RKO (cell line): ENCODE measurements around the gene SLC35A5.

Source experiments
- DNase-seq: peaks from one replicate; pipeline ENCODE4 v3.0.0-alpha.2; 2016; ENCODE audit warnings: low spot score

SLC35A5 gene

GRCh38 chr3:112627419-112627818, 65.6 kb downstream of the SLC35A5 start:
- no peak for DNase-seq

- no peak for DNase-seq
These were observed 66.1 kb downstream of the SLC35A5 start for GRCh38 chr3:112627919-112628466.

GRCh38 chr3:112629425-112629824, 67.6 kb downstream of the SLC35A5 start:
- peak; percentile 81 for DNase-seq

- DNase-seq = no peak
These were observed 69.4 kb downstream of the SLC35A5 start for GRCh38 chr3:112631257-112631656.

- no peak for DNase-seq
These were observed 70.8 kb downstream of the SLC35A5 start for GRCh38 chr3:112632596-112632995.

- no peak for DNase-seq
These were observed 71.3 kb downstream of the SLC35A5 start for GRCh38 chr3:112633191-112633590.

DNA sequence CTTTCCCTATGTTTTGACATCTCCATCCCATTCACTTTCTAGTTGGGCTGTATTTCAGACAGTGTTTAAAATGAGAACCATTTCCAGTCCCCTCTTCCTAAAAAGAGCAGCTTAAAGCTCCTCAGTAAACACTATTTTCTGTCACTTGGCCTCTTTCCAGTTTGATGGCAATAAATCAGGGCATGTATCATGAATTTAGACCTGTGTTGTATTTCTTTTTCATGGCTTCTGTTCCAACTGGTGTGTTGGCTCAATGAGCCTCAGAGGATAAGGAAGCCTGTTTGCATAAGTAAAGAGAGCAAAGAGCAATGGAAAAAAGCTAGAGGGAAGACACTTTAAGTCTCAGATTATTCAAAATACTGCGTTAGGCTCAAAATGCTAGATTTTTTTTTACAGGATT, 71.9 kb downstream of the SLC35A5 start:
- no peak for DNase-seq

- DNase-seq = no peak
These were observed 73.1 kb downstream of the SLC35A5 start for GRCh38 chr3:112634786-112635541.
